ENCODE measurements around the gene ZCCHC9.

GRCh38 chr5:81269751-81270393 is 31.5 kb upstream of the ZCCHC9 start:
- TF ChIP-seq CTCF (IDR thresholded peaks at IDR 0.05) (no peak), POLR2A (IDR thresholded peaks at IDR 0.05) (no peak)

Measured in right lobe of liver (tissue), 4 donors.